Panc1 (cell line): ENCODE data around the gene USH2A. TPM values are rescaled to one million over a fixed set of nuclear protein-coding genes. Genes with fewer than 3 reads are reported as not detected.

Experiments
- ATAC-seq: fragments of 200-7000 bp; cut with Tn5 transposase; 2 replicates; pipeline ENCODE4 v1.9.1; 2020; ENCODE audit warnings: mild to moderate bottlenecking, moderate library complexity
- BruUV-seq: library from RNA; stranded (reverse); fragments of 400-500 nt; replicated peaks from 2 replicates; lab custom pipeline; 2021; lab: Mats Ljungman, UMichigan
- CTCF ChIA-PET: fragments of 300-600 bp; sonication (Branson Sonifier 250); formaldehyde crosslinking; loops from one replicate; lab custom pipeline; 2022; ENCODE audit warnings: antibody characterized with exemption; lab: Charles Lee
- POLR2A ChIA-PET: fragments of 300-600 bp; sonication (Branson Sonifier 250); formaldehyde crosslinking; loops from one replicate; lab custom pipeline; 2022; ENCODE audit warnings: antibody characterized with exemption; lab: Charles Lee
- DNase-seq: peaks from one replicate; pipeline ENCODE4 v3.0.0-alpha.2; 2010; ENCODE audit warnings: low read depth, low spot score
- H3K27ac ChIP-seq: 2 replicates; pipeline ENCODE4 v1.5.1; 2011; ENCODE audit warnings: mild to moderate bottlenecking, low read length, inconsistent platforms
- H3K27me3 ChIP-seq: fragments of 200-500 bp; sonication (Bioruptor generic); 2 replicates; pipeline ENCODE4 v1.6.0; 2014; ENCODE audit warnings: low read length, inconsistent platforms; ENCODE audit not compliant: control insufficient read depth, insufficient read depth
- H3K36me3 ChIP-seq: fragments of 200-500 bp; sonication (Bioruptor generic); 2 replicates; pipeline ENCODE4 v1.5.1; 2014; ENCODE audit warnings: inconsistent platforms, mild to moderate bottlenecking, low read length, moderate library complexity; ENCODE audit not compliant: control insufficient read depth, insufficient read depth
- H3K4me1 ChIP-seq: 2 replicates; pipeline ENCODE4 v1.5.1; 2011; ENCODE audit warnings: inconsistent platforms, mild to moderate bottlenecking, low read length, moderate library complexity; ENCODE audit not compliant: control insufficient read depth, insufficient read depth
- H3K4me3 ChIP-seq, 2 experiments: 2 replicates each; pipeline ENCODE4 v1.5.1; 2011 to 2012; ENCODE audit warnings: low read depth in 2 of 2, low read length in 2 of 2, mild to moderate bottlenecking in 2 of 2, inconsistent platforms in 1 of 2, moderate library complexity in 1 of 2
- H3K9me3 ChIP-seq: fragments of 200-500 bp; sonication (Bioruptor generic); 2 replicates; pipeline ENCODE4 v1.5.1; 2014; ENCODE audit warnings: low read depth, mild to moderate bottlenecking, inconsistent platforms, low read length, moderate library complexity; ENCODE audit not compliant: control insufficient read depth, insufficient read depth
- POLR2AphosphoS5 ChIP-seq: IDR thresholded peaks from 2 replicates; pipeline ENCODE4 v1.6.1; 2012; ENCODE audit warnings: mild to moderate bottlenecking, low read depth, low read length, moderate library complexity
- SIN3A ChIP-seq: IDR thresholded peaks from 2 replicates; pipeline ENCODE4 v1.6.1; 2012; ENCODE audit warnings: low read depth, mild to moderate bottlenecking, low read length, moderate library complexity, borderline replicate concordance; ENCODE audit not compliant: insufficient read depth
- TCF7L2 ChIP-seq: IDR thresholded peaks from 2 replicates; pipeline ENCODE4 v1.6.1; 2011; ENCODE audit warnings: mild to moderate bottlenecking, low read depth, low read length, inconsistent platforms
- in situ Hi-C: cut with HindIII; loops from 2 replicates; pipeline ENCODE4 v1.10.0; 2016; ENCODE audit warnings: low sequenced_read_pairs, low pct_unique_long_range_greater_than_20kb
- intact Hi-C: fragments of 100-400 bp; cut with micrococcal nuclease; formaldehyde crosslinking; loops from one replicate; pipeline ENCODE4 v1.10.0; 2022; ENCODE audit not compliant: unreplicated experiment
- total RNA-seq: library from RNA; stranded (reverse); gene quantifications from one replicate; pipeline ENCODE4 v1.2.1, GENCODE V29; 2021; ENCODE audit not compliant: unreplicated experiment
- TF ChIP-seq, protein P1 (sequence below): fragments of 450-650 bp; IDR thresholded peaks from 2 replicates; pipeline ENCODE4 v1.5.1; 2017; ENCODE audit warnings: mild to moderate bottlenecking
- TF ChIP-seq, protein P2 (sequence below), 2 experiments: IDR thresholded peaks; 2 replicates each; pipeline ENCODE4 v1.6.1; 2011 to 2012; ENCODE audit warnings: low read depth in 2 of 2, control low read depth in 1 of 2, low read length in 1 of 2, mild to moderate bottlenecking in 1 of 2, moderate library complexity in 1 of 2; ENCODE audit not compliant: insufficient read depth in 1 of 2

The USH2A gene
- total RNA-seq, 1 experiment from 2014 or later, result not detected

DNA sequence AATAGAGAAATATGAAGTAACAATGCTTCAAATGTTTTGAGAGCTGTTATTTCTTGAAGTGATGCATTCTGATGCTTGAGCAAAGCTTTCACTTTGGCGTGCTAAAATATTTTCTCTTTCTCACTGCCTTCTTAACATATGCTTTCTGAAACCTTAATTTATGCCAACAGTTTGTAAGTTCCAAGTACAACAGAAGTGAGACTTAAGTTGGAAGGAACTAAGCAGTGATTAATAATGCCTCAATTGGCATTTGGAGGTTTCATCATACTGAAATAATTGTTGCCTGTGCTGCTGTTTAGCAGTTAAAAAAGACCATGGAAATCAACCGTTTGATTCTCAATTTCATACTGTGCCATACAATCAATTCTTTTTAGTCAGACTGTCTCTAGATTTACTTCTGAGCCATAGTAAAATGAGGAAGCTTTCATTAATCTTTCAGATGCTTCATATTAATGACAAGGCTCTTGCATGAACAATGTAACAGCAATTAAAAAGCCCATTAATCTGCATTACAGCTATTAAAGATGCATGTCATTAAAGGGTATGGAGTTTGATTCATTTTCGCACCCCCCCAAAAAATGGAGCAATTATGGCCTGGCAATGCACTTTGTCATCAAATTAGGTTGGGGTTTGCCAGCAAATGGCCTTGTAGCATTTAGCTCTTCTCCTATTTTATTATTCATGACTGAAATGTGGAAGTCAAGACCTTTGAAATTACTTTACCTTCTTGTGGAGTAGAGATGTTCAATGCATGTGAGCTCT lies 375.3 kb downstream of the USH2A start:
- CTCF ChIA-PET, result no interaction called here

DNA sequence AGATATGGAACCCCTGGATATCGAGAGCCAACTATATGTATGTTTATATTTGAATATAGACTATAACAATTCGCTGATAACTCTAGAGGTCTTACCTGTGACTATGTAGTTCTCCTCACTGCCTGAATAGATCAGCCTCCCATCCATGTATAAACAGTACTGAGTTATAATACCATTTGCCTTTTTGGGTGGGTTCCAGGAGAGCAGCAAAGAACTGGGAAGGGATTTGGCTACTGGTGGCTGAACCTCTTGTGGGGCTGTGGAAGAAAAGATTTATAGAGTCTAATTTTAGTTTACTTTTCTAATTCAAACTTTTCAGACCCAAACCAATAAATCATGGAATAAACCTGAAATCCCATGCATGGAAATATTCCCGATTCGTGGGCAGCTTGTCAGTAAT lies 376.9 kb downstream of the USH2A start:
- H3K9me3 ChIP-seq, result no peaks in the 10 kb centered on the region
- DNase-seq, result no peak
- intact Hi-C loops, result no loop called here
- POLR2A ChIA-PET, result no interaction called here
- H3K27me3 ChIP-seq, result no peaks in the 10 kb centered on the region
- no peak for ATAC-seq
- BruUV-seq, result no TSS peak
- CTCF ChIA-PET, result no interaction called here
- in situ Hi-C loops, result no loop called here
- H3K36me3 ChIP-seq, result no peaks in the 10 kb centered on the region
- no peak overlapping the region for H3K4me3 ChIP-seq
- no peak for TF ChIP-seq TCF7L2
- H3K27ac ChIP-seq, result no peak overlapping the region
- no peaks in the 10 kb centered on the region for H3K4me1 ChIP-seq

More for the DNA sequence above, 375.3 kb downstream of the USH2A start:
- POLR2A ChIA-PET, result interaction anchor here (0.6 kb wide), 1 partner anchor 427 kb away, joined by 3 read pairs; no protein-coding TSS in a partner anchor
- H3K27ac ChIP-seq, result no peak overlapping the region
- no peak overlapping the region for H3K4me3 ChIP-seq
- in situ Hi-C loops (no loop called here), intact Hi-C loops (no loop called here)
- no peak for ATAC-seq
- no peaks in the 10 kb centered on the region for H3K36me3 ChIP-seq
- H3K27me3 ChIP-seq, result no peaks in the 10 kb centered on the region
- no TSS peak for BruUV-seq
- DNase-seq, result no peak
- TF ChIP-seq, protein P1, sequence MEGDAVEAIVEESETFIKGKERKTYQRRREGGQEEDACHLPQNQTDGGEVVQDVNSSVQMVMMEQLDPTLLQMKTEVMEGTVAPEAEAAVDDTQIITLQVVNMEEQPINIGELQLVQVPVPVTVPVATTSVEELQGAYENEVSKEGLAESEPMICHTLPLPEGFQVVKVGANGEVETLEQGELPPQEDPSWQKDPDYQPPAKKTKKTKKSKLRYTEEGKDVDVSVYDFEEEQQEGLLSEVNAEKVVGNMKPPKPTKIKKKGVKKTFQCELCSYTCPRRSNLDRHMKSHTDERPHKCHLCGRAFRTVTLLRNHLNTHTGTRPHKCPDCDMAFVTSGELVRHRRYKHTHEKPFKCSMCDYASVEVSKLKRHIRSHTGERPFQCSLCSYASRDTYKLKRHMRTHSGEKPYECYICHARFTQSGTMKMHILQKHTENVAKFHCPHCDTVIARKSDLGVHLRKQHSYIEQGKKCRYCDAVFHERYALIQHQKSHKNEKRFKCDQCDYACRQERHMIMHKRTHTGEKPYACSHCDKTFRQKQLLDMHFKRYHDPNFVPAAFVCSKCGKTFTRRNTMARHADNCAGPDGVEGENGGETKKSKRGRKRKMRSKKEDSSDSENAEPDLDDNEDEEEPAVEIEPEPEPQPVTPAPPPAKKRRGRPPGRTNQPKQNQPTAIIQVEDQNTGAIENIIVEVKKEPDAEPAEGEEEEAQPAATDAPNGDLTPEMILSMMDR, result no peak
- TF ChIP-seq POLR2AphosphoS5 (no peak), SIN3A (no peak), TCF7L2 (no peak)
- TF ChIP-seq, protein P2, sequence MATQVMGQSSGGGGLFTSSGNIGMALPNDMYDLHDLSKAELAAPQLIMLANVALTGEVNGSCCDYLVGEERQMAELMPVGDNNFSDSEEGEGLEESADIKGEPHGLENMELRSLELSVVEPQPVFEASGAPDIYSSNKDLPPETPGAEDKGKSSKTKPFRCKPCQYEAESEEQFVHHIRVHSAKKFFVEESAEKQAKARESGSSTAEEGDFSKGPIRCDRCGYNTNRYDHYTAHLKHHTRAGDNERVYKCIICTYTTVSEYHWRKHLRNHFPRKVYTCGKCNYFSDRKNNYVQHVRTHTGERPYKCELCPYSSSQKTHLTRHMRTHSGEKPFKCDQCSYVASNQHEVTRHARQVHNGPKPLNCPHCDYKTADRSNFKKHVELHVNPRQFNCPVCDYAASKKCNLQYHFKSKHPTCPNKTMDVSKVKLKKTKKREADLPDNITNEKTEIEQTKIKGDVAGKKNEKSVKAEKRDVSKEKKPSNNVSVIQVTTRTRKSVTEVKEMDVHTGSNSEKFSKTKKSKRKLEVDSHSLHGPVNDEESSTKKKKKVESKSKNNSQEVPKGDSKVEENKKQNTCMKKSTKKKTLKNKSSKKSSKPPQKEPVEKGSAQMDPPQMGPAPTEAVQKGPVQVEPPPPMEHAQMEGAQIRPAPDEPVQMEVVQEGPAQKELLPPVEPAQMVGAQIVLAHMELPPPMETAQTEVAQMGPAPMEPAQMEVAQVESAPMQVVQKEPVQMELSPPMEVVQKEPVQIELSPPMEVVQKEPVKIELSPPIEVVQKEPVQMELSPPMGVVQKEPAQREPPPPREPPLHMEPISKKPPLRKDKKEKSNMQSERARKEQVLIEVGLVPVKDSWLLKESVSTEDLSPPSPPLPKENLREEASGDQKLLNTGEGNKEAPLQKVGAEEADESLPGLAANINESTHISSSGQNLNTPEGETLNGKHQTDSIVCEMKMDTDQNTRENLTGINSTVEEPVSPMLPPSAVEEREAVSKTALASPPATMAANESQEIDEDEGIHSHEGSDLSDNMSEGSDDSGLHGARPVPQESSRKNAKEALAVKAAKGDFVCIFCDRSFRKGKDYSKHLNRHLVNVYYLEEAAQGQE (IDR thresholded peaks at IDR 0.05; ENCODE audit: insufficient read depth in 1 of 2, low read depth in 2 of 2, low read length in 1 of 2), result no peak
- H3K4me1 ChIP-seq, result no peaks in the 10 kb centered on the region
- H3K9me3 ChIP-seq, result no peaks in the 10 kb centered on the region

- CTCF ChIA-PET, result no interaction called here
- ATAC-seq (no peak), DNase-seq (no peak)
- H3K27me3 ChIP-seq, result no peaks in the 10 kb centered on the region
- H3K36me3 ChIP-seq, result no peaks in the 10 kb centered on the region
- POLR2A ChIA-PET, result no interaction called here
- no TSS peak for BruUV-seq
- H3K9me3 ChIP-seq, result no peaks in the 10 kb centered on the region
- no peak overlapping the region for H3K27ac ChIP-seq
- no peaks in the 10 kb centered on the region for H3K4me1 ChIP-seq
- no peak overlapping the region for H3K4me3 ChIP-seq
- in situ Hi-C loops (no loop called here), intact Hi-C loops (no loop called here)
- TF ChIP-seq POLR2AphosphoS5, result no peak
- no peak for TF ChIP-seq TCF7L2
- TF ChIP-seq, protein P1, result no peak
- TF ChIP-seq SIN3A, result no peak
- TF ChIP-seq, protein P2 (IDR thresholded peaks at IDR 0.05; ENCODE audit: insufficient read depth in 1 of 2, low read depth in 2 of 2, low read length in 1 of 2), result no peak
Observed at GRCh38 chr1:216045400-216045799, 377.8 kb downstream of the USH2A start.
